GM18505 (cell line): ENCODE measurements around the gene TRABD2A.

Experiments
- ATAC-seq: cut with Tn5 transposase; IDR thresholded peaks from one replicate; pipeline ENCODE4 v1.9.1; 2021; ENCODE audit not compliant: unreplicated experiment
- POLR2A ChIP-seq: IDR thresholded peaks from 4 replicates; pipeline ENCODE4 v1.6.1; 2011; ENCODE audit warnings: borderline replicate concordance; ENCODE audit not compliant: insufficient read depth, insufficient read length; ENCODE audit errors: extremely low read depth

Gene TRABD2A

GRCh38 chr2:84861539-84861938, 19.3 kb downstream of the TRABD2A start:
- no peak for ATAC-seq
- TF ChIP-seq POLR2A: no peak

GRCh38 chr2:84858937-84859336, 21.9 kb downstream of the TRABD2A start:
- no peak for TF ChIP-seq POLR2A
- no peak for ATAC-seq

- ATAC-seq: no peak
- TF ChIP-seq POLR2A: no peak
Measured at GRCh38 chr2:84858123-84858522, 22.8 kb downstream of the TRABD2A start.

- no peak for ATAC-seq
Measured at GRCh38 chr2:84857566-84857965, 23.3 kb downstream of the TRABD2A start.

GRCh38 chr2:84856787-84857186, 24.1 kb downstream of the TRABD2A start:
- ATAC-seq: no peak
- TF ChIP-seq POLR2A: no peak

More at GRCh38 chr2:84857566-84857965, 23.3 kb downstream of the TRABD2A start:
- TF ChIP-seq POLR2A: no peak

GRCh38 chr2:84855731-84856130, 25.2 kb downstream of the TRABD2A start:
- no peak for TF ChIP-seq POLR2A
- ATAC-seq: no peak

- no peak for ATAC-seq
- TF ChIP-seq POLR2A: no peak
Measured at GRCh38 chr2:84854850-84855249, 26.0 kb downstream of the TRABD2A start.

- no peak for TF ChIP-seq POLR2A
- no peak for ATAC-seq
Measured at GRCh38 chr2:84851876-84852275, 29.0 kb downstream of the TRABD2A start.

- TF ChIP-seq POLR2A: no peak
- no peak for ATAC-seq
Measured at GRCh38 chr2:84850471-84850870, 30.4 kb downstream of the TRABD2A start.

- ATAC-seq: no peak
Measured at GRCh38 chr2:84849271-84849952, 31.5 kb downstream of the TRABD2A start.

GRCh38 chr2:84847326-84848050, 33.4 kb downstream of the TRABD2A start:
- no peak for TF ChIP-seq POLR2A
- ATAC-seq: no peak

More at GRCh38 chr2:84849271-84849952, 31.5 kb downstream of the TRABD2A start:
- no peak for TF ChIP-seq POLR2A

- no peak for TF ChIP-seq POLR2A
- ATAC-seq: no peak
Measured at GRCh38 chr2:84846741-84847142, 34.1 kb downstream of the TRABD2A start.

- no peak for TF ChIP-seq POLR2A
- no peak for ATAC-seq
Measured at GRCh38 chr2:84846041-84846663, 34.7 kb downstream of the TRABD2A start.

- TF ChIP-seq POLR2A: no peak
- no peak for ATAC-seq
Measured at GRCh38 chr2:84844141-84844540, 36.7 kb downstream of the TRABD2A start.
